Neuronal stem cell (in vitro differentiated cells): ENCODE measurements around the gene RNGTT.
"Not testable (repeated sequence)": the region's sequence is repeated elsewhere in the genome, so short reads cannot be mapped to it uniquely, and the experiment has no call there.

Experiments
- DNase-seq: peaks from one replicate; pipeline ENCODE4 v3.0.0-alpha.2; 2013; ENCODE audit warnings: low spot score
- H2AFZ ChIP-seq: one replicate; pipeline ENCODE4 v1.6.1; 2013; ENCODE audit warnings: mild to moderate bottlenecking, low read length, inconsistent platforms
- H2AK5ac ChIP-seq: 2 replicates; pipeline ENCODE4 v1.6.1; 2013; ENCODE audit warnings: low read depth, mild to moderate bottlenecking, inconsistent platforms, low read length, moderate library complexity, mixed read lengths
- H2BK120ac ChIP-seq: 2 replicates; pipeline ENCODE4 v1.6.1; 2013; ENCODE audit warnings: low read depth, mild to moderate bottlenecking, inconsistent platforms, low read length, moderate library complexity, mixed read lengths
- H2BK12ac ChIP-seq: one replicate; pipeline ENCODE4 v1.6.1; 2013; ENCODE audit warnings: low read length, inconsistent platforms
- H2BK15ac ChIP-seq: 2 replicates; pipeline ENCODE4 v1.6.1; 2013; ENCODE audit warnings: mild to moderate bottlenecking, low read length, inconsistent platforms, mixed read lengths
- H2BK5ac ChIP-seq: one replicate; pipeline ENCODE4 v1.6.1; 2013; ENCODE audit warnings: inconsistent platforms, mild to moderate bottlenecking, low read length, moderate library complexity
- H3K14ac ChIP-seq: one replicate; pipeline ENCODE4 v1.6.1; 2013; ENCODE audit warnings: low read length, inconsistent platforms
- H3K18ac ChIP-seq: 2 replicates; pipeline ENCODE4 v1.6.1; 2013; ENCODE audit warnings: low read length, inconsistent platforms
- H3K23ac ChIP-seq: 2 replicates; pipeline ENCODE4 v1.6.1; 2013; ENCODE audit warnings: low read depth, mild to moderate bottlenecking, mixed read lengths, low read length, inconsistent platforms; ENCODE audit not compliant: poor library complexity
- H3K27ac ChIP-seq: replicated peaks from 3 replicates; pipeline ENCODE4 v1.5.1; 2013; ENCODE audit warnings: low read length, inconsistent platforms
- H3K27me3 ChIP-seq, 3 experiments: 2 replicates each; pipeline ENCODE4 v1.6.1; 2013; ENCODE audit warnings: low read length in 3 of 3, mild to moderate bottlenecking in 2 of 3, inconsistent platforms in 1 of 3, low read depth in 1 of 3, mixed read lengths in 1 of 3, moderate library complexity in 1 of 3; ENCODE audit not compliant: control insufficient read depth in 3 of 3, insufficient read depth in 3 of 3
- H3K36me3 ChIP-seq, 2 donors: replicated peaks in 1 of 2; 2 replicates each; pipeline ENCODE4 v1.6.1; 2013; ENCODE audit warnings: low read length in 2 of 2; ENCODE audit not compliant: control insufficient read depth in 2 of 2, insufficient read depth in 2 of 2
- H3K4ac ChIP-seq: 2 replicates; pipeline ENCODE4 v1.6.1; 2013; ENCODE audit warnings: inconsistent platforms, mild to moderate bottlenecking, low read length, moderate library complexity
- H3K4me1 ChIP-seq, 2 donors: 1 replicate in 1 of 2; 2 replicates in 1 of 2; pipeline ENCODE4 v1.6.1; 2013; ENCODE audit warnings: low read length in 2 of 2, low read depth in 1 of 2; ENCODE audit not compliant: control insufficient read depth in 2 of 2, insufficient read depth in 1 of 2
- H3K4me2 ChIP-seq: one replicate; pipeline ENCODE4 v1.6.1; 2013; ENCODE audit warnings: mild to moderate bottlenecking, low read length, inconsistent platforms; ENCODE audit not compliant: insufficient read depth, poor library complexity, severe bottlenecking
- H3K4me3 ChIP-seq, 2 donors: 2 replicates each; pipeline ENCODE4 v1.5.1; 2013; ENCODE audit warnings: low read length in 2 of 2, mild to moderate bottlenecking in 2 of 2, inconsistent platforms in 1 of 2, moderate library complexity in 1 of 2
- H3K79me1 ChIP-seq: one replicate; pipeline ENCODE4 v1.6.1; 2013; ENCODE audit warnings: low read depth, mild to moderate bottlenecking, inconsistent platforms, low read length, moderate library complexity
- H3K9ac ChIP-seq: one replicate; pipeline ENCODE4 v1.6.1; 2013; ENCODE audit warnings: mild to moderate bottlenecking, low read depth, low read length, inconsistent platforms; ENCODE audit not compliant: poor library complexity
- H3K9me3 ChIP-seq, 2 donors: replicated peaks in 1 of 2; 2 replicates each; pipeline versions ENCODE3 to v1.6.1; 2013; ENCODE audit warnings: low read length in 2 of 2, mild to moderate bottlenecking in 2 of 2, inconsistent platforms in 1 of 2, low read depth in 1 of 2, mixed read lengths in 1 of 2, moderate library complexity in 1 of 2; ENCODE audit not compliant: control insufficient read depth in 2 of 2, insufficient read depth in 1 of 2
- H4K8ac ChIP-seq: one replicate; pipeline ENCODE4 v1.6.1; 2013; ENCODE audit warnings: low read depth, mild to moderate bottlenecking, inconsistent platforms, low read length, moderate library complexity
- H4K91ac ChIP-seq: one replicate; pipeline ENCODE4 v1.6.1; 2013; ENCODE audit warnings: low read length, low read depth, mild to moderate bottlenecking, inconsistent platforms; ENCODE audit not compliant: poor library complexity
- WGBS, 2 donors: extraction: QIAGEN DNeasy Blood & Tissue Kit; methylation state at CpG; one replicate each; pipeline ENCODE4 v1.1.7; 2013; ENCODE audit warnings: missing lambda C conversion rate in 2 of 2, mixed read lengths in 1 of 2; ENCODE audit not compliant: insufficient read length in 2 of 2, insufficient replicate concordance in 1 of 2; ENCODE audit errors: extremely low coverage in 2 of 2; 5-methylcytosine and 5-hydroxymethylcytosine counted together

RNGTT gene

DNA sequence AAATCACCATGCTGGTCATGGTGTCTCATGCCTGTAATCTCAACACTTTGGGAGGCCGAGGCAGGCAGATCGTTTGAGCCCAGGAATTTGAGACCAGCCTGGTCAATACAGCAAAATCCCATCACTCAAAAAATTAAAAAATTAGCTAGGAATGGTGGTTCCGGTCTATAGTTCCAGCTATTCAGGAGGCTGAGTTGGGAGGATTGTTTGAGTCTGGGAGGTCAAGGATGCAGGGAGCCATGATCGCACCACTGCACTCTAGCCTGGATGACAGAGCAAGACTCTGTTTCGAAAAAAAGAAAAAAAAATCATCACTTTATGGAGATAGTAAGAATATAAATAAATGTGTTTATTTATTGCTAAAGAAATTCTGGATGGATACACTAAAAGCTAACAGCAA is 124.1 kb downstream of the RNGTT start:
- Histone ChIP-seq H2BK12ac (no peak overlapping the region), H3K36me3 (peaks cover 0 to 24% of the 10 kb centered on the region in 2 donors), H3K27ac (no peak overlapping the region), H2BK5ac (no peak overlapping the region), H3K9ac (no peak overlapping the region), H4K91ac (no peak overlapping the region), H4K8ac (no peak overlapping the region), H3K4me1 (no peaks in the 10 kb centered on the region), H2AK5ac (no peak overlapping the region), H3K27me3 (no peaks in the 10 kb centered on the region), H3K79me1 (no peaks in the 10 kb centered on the region), H3K23ac (no peak overlapping the region), H3K4me3 (no peak overlapping the region), H3K14ac (no peak overlapping the region), H2BK15ac (no peak overlapping the region), H3K4ac (no peak overlapping the region), H2BK120ac (no peak overlapping the region), H2AFZ (no peak overlapping the region), H3K18ac (no peak overlapping the region), H3K4me2 (no peak overlapping the region), H3K9me3 (peaks cover 2 to 14% of the 10 kb centered on the region in 2 donors)
- DNase-seq = no peak
- no CpG with 5 or more reads among the region's 5 CpGs for WGBS, 2 donors

GRCh38 chr6:88835210-88835609 is 128.2 kb downstream of the RNGTT start:
- H3K4me1 ChIP-seq = no peaks in the 10 kb centered on the region
- no peak overlapping the region for H2BK120ac ChIP-seq
- H3K18ac ChIP-seq = no peak overlapping the region
- H2BK15ac ChIP-seq = no peak overlapping the region
- H3K9ac ChIP-seq = no peak overlapping the region
- H3K4me2 ChIP-seq = no peak overlapping the region
- no peak overlapping the region for H2AK5ac ChIP-seq
- no peak overlapping the region for H2BK5ac ChIP-seq
- peaks cover 0 to 3% of the 10 kb centered on the region in 2 donors for H3K36me3 ChIP-seq
- no peaks in the 10 kb centered on the region for H3K79me1 ChIP-seq
- no peak overlapping the region for H4K8ac ChIP-seq
- no peak overlapping the region for H2BK12ac ChIP-seq
- no peak overlapping the region for H3K4me3 ChIP-seq
- H3K4ac ChIP-seq = no peak overlapping the region
- peaks cover 2 to 22% of the 10 kb centered on the region in 2 donors for H3K9me3 ChIP-seq
- H3K27me3 ChIP-seq = no peaks in the 10 kb centered on the region
- H3K27ac ChIP-seq = no peak overlapping the region
- H4K91ac ChIP-seq = no peak overlapping the region
- H2AFZ ChIP-seq = no peak overlapping the region
- H3K14ac ChIP-seq = no peak overlapping the region
- no peak overlapping the region for H3K23ac ChIP-seq
- no peak for DNase-seq

- H2BK5ac ChIP-seq, H3K4me3 ChIP-seq, H3K18ac ChIP-seq, H3K14ac ChIP-seq, H2AFZ ChIP-seq, H2AK5ac ChIP-seq, H4K8ac ChIP-seq, H3K23ac ChIP-seq, H3K4ac ChIP-seq, H3K27me3 ChIP-seq, DNase-seq, H3K79me1 ChIP-seq, H2BK120ac ChIP-seq, H3K27ac ChIP-seq, H2BK12ac ChIP-seq, H3K4me2 ChIP-seq, H3K36me3 ChIP-seq, H3K9ac ChIP-seq, H3K4me1 ChIP-seq, H2BK15ac ChIP-seq, H4K91ac ChIP-seq: not testable (repeated sequence)
- H3K9me3 ChIP-seq = peaks cover 2 to 22% of the 10 kb centered on the region in 2 donors
- WGBS, 2 donors = no CpG with 5 or more reads among the region's 1 CpG
These were observed 130.3 kb downstream of the RNGTT start for GRCh38 chr6:88833071-88833470.

DNA sequence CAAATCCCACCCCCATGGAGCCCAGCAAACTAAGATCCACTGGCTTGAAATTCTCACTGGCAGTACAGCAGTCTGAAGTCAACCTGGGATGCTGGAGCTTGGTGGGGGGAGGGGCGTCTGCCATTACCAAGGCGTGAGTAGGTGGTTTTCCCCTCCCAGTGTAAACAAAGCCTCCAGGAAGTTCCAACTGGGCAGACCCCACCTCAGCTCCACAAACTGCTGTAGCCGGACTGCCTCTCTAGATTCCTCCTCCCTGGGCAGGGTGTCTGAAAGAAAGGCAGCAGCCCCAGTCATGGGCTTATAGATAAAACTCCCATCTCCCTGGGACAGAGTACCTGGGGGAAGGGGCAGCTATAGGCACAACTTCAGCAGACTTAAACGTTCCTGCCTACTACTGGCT is 135.8 kb downstream of the RNGTT start:
- H3K36me3 ChIP-seq, H2BK15ac ChIP-seq, H3K14ac ChIP-seq, H2AFZ ChIP-seq, H3K27ac ChIP-seq, H3K4me2 ChIP-seq, H2AK5ac ChIP-seq, H4K8ac ChIP-seq, H3K4me3 ChIP-seq, H3K27me3 ChIP-seq, H4K91ac ChIP-seq, H3K4me1 ChIP-seq, H3K9ac ChIP-seq, H2BK12ac ChIP-seq, H2BK120ac ChIP-seq, DNase-seq, H2BK5ac ChIP-seq, H3K23ac ChIP-seq, H3K79me1 ChIP-seq, H3K4ac ChIP-seq, H3K18ac ChIP-seq, H3K9me3 ChIP-seq: not testable (repeated sequence)
- no CpG with 5 or more reads among the region's 4 CpGs for WGBS, 2 donors
